Liver (tissue), 9 donors: Measurements from ENCODE around the gene MRPS18A. TPM values are rescaled to one million over a fixed set of nuclear protein-coding genes. Genes with fewer than 3 reads are reported as not detected.
A peak's percentile ranks its signal among the peaks of the same experiment; 100 is the strongest.

Experiments used
- DNase-seq: peaks from one replicate; pipeline ENCODE4 v3.0.0-alpha.2; 2017; ENCODE audit warnings: low spot score
- H3K27ac ChIP-seq, 2 donors: one replicate each; pipeline ENCODE4 v1.7.0; 2013; ENCODE audit warnings: inconsistent platforms in 2 of 2, low read length in 2 of 2, control low read depth in 1 of 2, low read depth in 1 of 2, mild to moderate bottlenecking in 1 of 2
- H3K27me3 ChIP-seq, 4 donors: one replicate each; pipeline versions ENCODE4 v1.6.1 to v1.7.0; 2013; ENCODE audit warnings: low read length in 3 of 4, inconsistent platforms in 1 of 4, mild to moderate bottlenecking in 1 of 4, moderate library complexity in 1 of 4; ENCODE audit not compliant: control insufficient read depth in 4 of 4, insufficient read depth in 4 of 4
- H3K36me3 ChIP-seq, 4 donors: one replicate each; pipeline versions ENCODE4 v1.6.1 to v1.7.0; 2013; ENCODE audit warnings: low read length in 3 of 4, mild to moderate bottlenecking in 3 of 4, low read depth in 1 of 4, moderate library complexity in 1 of 4; ENCODE audit not compliant: control insufficient read depth in 4 of 4, insufficient read depth in 3 of 4
- H3K4me1 ChIP-seq, 4 donors: one replicate each; pipeline versions ENCODE4 v1.6.1 to v1.7.0; 2013; ENCODE audit warnings: low read length in 3 of 4, mild to moderate bottlenecking in 3 of 4, moderate library complexity in 1 of 4; ENCODE audit not compliant: control insufficient read depth in 4 of 4, insufficient read depth in 4 of 4
- H3K4me3 ChIP-seq, 3 donors: one replicate each; pipeline versions ENCODE4 v1.6.1 to v1.7.0; 2013; ENCODE audit warnings: low read length in 3 of 3, control low read depth in 1 of 3, low read depth in 1 of 3, mild to moderate bottlenecking in 1 of 3
- H3K9ac ChIP-seq, 2 donors: one replicate each; pipeline ENCODE4 v1.7.0; 2013; ENCODE audit warnings: low read length in 2 of 2, mild to moderate bottlenecking in 2 of 2, moderate library complexity in 2 of 2, control low read depth in 1 of 2, low read depth in 1 of 2
- H3K9me3 ChIP-seq, 4 donors: one replicate each; pipeline versions ENCODE4 v1.6.1 to v1.7.0; 2013; ENCODE audit warnings: low read length in 3 of 4; ENCODE audit not compliant: control insufficient read depth in 4 of 4
- ATF3 ChIP-seq: IDR thresholded peaks from 2 replicates; pipeline ENCODE4 v1.6.1; 2016; ENCODE audit warnings: antibody characterized with exemption
- CTCF ChIP-seq: fragments of 150-350 bp; IDR thresholded peaks from 2 replicates; pipeline ENCODE4 v1.5.1; 2017; ENCODE audit warnings: improper control_type of control experiment, low read depth, low read length; ENCODE audit not compliant: missing input control
- EGR1 ChIP-seq, 2 donors: IDR thresholded peaks; 2 replicates each; pipeline ENCODE4 v1.6.1; 2016 to 2018; ENCODE audit warnings: antibody characterized with exemption in 2 of 2, low read depth in 2 of 2
- FOXA1 ChIP-seq: IDR thresholded peaks from 2 replicates; pipeline ENCODE4 v1.6.1; 2016; ENCODE audit warnings: antibody characterized with exemption
- FOXA2 ChIP-seq: IDR thresholded peaks from 2 replicates; pipeline ENCODE4 v1.6.1; 2016; ENCODE audit warnings: antibody characterized with exemption
- GABPA ChIP-seq, 2 donors: IDR thresholded peaks in 1 of 2; conservative IDR thresholded peaks in 1 of 2; 2 replicates each; pipeline ENCODE4 v1.6.1; 2016; ENCODE audit warnings: antibody characterized with exemption in 2 of 2, mild to moderate bottlenecking in 1 of 2, moderate library complexity in 1 of 2
- HNF4A ChIP-seq, 2 donors: conservative IDR thresholded peaks; 2 replicates each; pipeline ENCODE4 v1.6.1; 2016; ENCODE audit warnings: antibody characterized with exemption in 2 of 2, mild to moderate bottlenecking in 2 of 2
- MAX ChIP-seq: IDR thresholded peaks from 2 replicates; pipeline ENCODE4 v1.6.1; 2016; ENCODE audit warnings: antibody characterized with exemption
- NR2F2 ChIP-seq: IDR thresholded peaks from 2 replicates; pipeline ENCODE4 v1.6.1; 2016; ENCODE audit warnings: antibody characterized with exemption
- RAD21 ChIP-seq, 2 donors: IDR thresholded peaks; 2 replicates each; pipeline ENCODE4 v1.6.1; 2016; ENCODE audit warnings: antibody characterized with exemption in 2 of 2, mild to moderate bottlenecking in 2 of 2
- REST ChIP-seq: IDR thresholded peaks from 2 replicates; pipeline ENCODE4 v1.6.1; 2016; ENCODE audit warnings: antibody characterized with exemption, mild to moderate bottlenecking
- SP1 ChIP-seq: IDR thresholded peaks from 2 replicates; pipeline ENCODE4 v1.6.1; 2018; ENCODE audit warnings: antibody characterized with exemption, mild to moderate bottlenecking
- TAF1 ChIP-seq: conservative IDR thresholded peaks from 2 replicates; pipeline ENCODE4 v1.6.1; 2016; ENCODE audit warnings: antibody characterized with exemption, mild to moderate bottlenecking
- WGBS: extraction: QIAGEN DNeasy Blood & Tissue Kit; methylation state at CpG from one replicate; pipeline ENCODE4 v1.1.7; 2013; 5-methylcytosine and 5-hydroxymethylcytosine counted together
- polyA plus RNA-seq, 2 donors: library from polyadenylated mRNA; stranded (reverse) in 1 of 2; unstranded in 1 of 2; fragments of 200-250 nt in 1 of 2; fragments of >200 nt in 1 of 2; fragmentation: Nextera tagmentation in 1 of 2; extraction: Ambion mirVana in 1 of 2; gene quantifications; one replicate each; pipeline versions ENCODE4 v1.2.1 to v1.2.3, GENCODE V29; 2013 to 2015
- total RNA-seq, 2 donors: library from RNA; depleted of rRNA; stranded (reverse); fragments of >200 nt; gene quantifications; one replicate each; pipeline ENCODE4 v1.2.3, GENCODE V29; 2014
- donor health status: healthy.
- donor health status: healthy.
- donor health status: healthy.
- donor health status: healthy.
- donor health status: healthy.

Gene MRPS18A
- total and polyA plus RNA-seq, 4 donors = 21.5 to 50.5 (median 35.0) TPM

GRCh38 chr6:43669922-43670622, 17.5 kb downstream of the MRPS18A start (continued):
- no peak for TF ChIP-seq TAF1
- no peak for TF ChIP-seq NR2F2
- no peak for TF ChIP-seq ATF3
- TF ChIP-seq HNF4A (conservative IDR thresholded peaks at IDR 0.05) = no peak
- no peak for TF ChIP-seq FOXA2
- no peak for TF ChIP-seq FOXA1
- no peak for TF ChIP-seq GABPA (IDR thresholded peaks at IDR 0.05 in 1 of 2, conservative IDR thresholded peaks at IDR 0.05 in 1 of 2)
- TF ChIP-seq MAX = no peak

GRCh38 chr6:43669050-43669921, 18.3 kb downstream of the MRPS18A start:
- TF ChIP-seq EGR1 (IDR thresholded peaks at IDR 0.05; ENCODE audit: low read depth in 2 of 2) (no peak), REST (no peak), SP1 (no peak), RAD21 (IDR thresholded peaks at IDR 0.05) (no peak), TAF1 (no peak)
- Histone ChIP-seq H3K4me3 (no peak overlapping the region), H3K9me3 (no peaks in the 10 kb centered on the region), H3K4me1 (peaks cover 5 to 18% (median 9%) of the 10 kb centered on the region in 4 donors), H3K27me3 (no peaks in the 10 kb centered on the region), H3K36me3 (peaks cover 0 to 22% (median 8%) of the 10 kb centered on the region in 4 donors), H3K9ac (no peak overlapping the region), H3K27ac (no peak overlapping the region)
- WGBS = 86% methylated on average over 15 of the region's 15 CpGs
- no peak for DNase-seq

- H3K27me3 ChIP-seq = no peaks in the 10 kb centered on the region
- H3K9me3 ChIP-seq = no peaks in the 10 kb centered on the region
- peak; percentile 49 for DNase-seq
- H3K4me1 ChIP-seq = peaks cover 5 to 18% (median 9%) of the 10 kb centered on the region in 4 donors
- H3K36me3 ChIP-seq = peaks cover 0 to 16% (median 4%) of the 10 kb centered on the region in 4 donors
- no peak overlapping the region for H3K9ac ChIP-seq
- TF ChIP-seq SP1 (no peak), MAX (no peak), HNF4A (conservative IDR thresholded peaks at IDR 0.05) (no peak), EGR1 (IDR thresholded peaks at IDR 0.05; ENCODE audit: low read depth in 2 of 2) (no peak), FOXA2 (no peak), CTCF (peak; percentile 41), ATF3 (no peak), TAF1 (no peak), RAD21 (IDR thresholded peaks at IDR 0.05) (peak; percentile 6 to 47), GABPA (IDR thresholded peaks at IDR 0.05 in 1 of 2, conservative IDR thresholded peaks at IDR 0.05 in 1 of 2) (no peak)
- H3K4me3 ChIP-seq = no peak overlapping the region
- WGBS = 26% methylated on average over 17 of the region's 17 CpGs
- no peak overlapping the region for H3K27ac ChIP-seq
These were observed 19.2 kb downstream of the MRPS18A start for GRCh38 chr6:43668151-43669028.
